Sigmoid colon (tissue), 4 donors: ENCODE data around the gene ARRDC4.

Experiments used
- CTCF ChIP-seq, 4 experiments: fragments of 450-650 bp in 3 of 4; fragments of 200-600 bp in 1 of 4; IDR thresholded peaks; one replicate each; pipeline ENCODE4 v1.5.1; 2016 to 2019; ENCODE audit warnings: antibody characterized with exemption in 4 of 4, mild to moderate bottlenecking in 3 of 4, moderate library complexity in 2 of 4
- EP300 ChIP-seq, 4 donors: sonication (generic); formaldehyde crosslinking; IDR thresholded peaks; one replicate each; pipeline ENCODE4 v1.6.1; 2017; ENCODE audit warnings: antibody characterized with exemption in 4 of 4
- POLR2A ChIP-seq, 2 donors: fragments of 450-650 bp; IDR thresholded peaks; one replicate each; pipeline ENCODE4 v1.6.1; 2016; ENCODE audit warnings: antibody characterized with exemption in 2 of 2, mild to moderate bottlenecking in 2 of 2, moderate library complexity in 2 of 2
- POLR2AphosphoS5 ChIP-seq, 4 donors: sonication (generic); formaldehyde crosslinking; IDR thresholded peaks; one replicate each; pipeline ENCODE4 v1.6.1; 2017; ENCODE audit warnings: antibody characterized with exemption in 4 of 4

- no peak for TF ChIP-seq CTCF (IDR thresholded peaks at IDR 0.05)
- TF ChIP-seq EP300 (IDR thresholded peaks at IDR 0.05) = no peak
- TF ChIP-seq POLR2A (IDR thresholded peaks at IDR 0.05) = no peak
- no peak for TF ChIP-seq POLR2AphosphoS5 (IDR thresholded peaks at IDR 0.05)
Measured at GRCh38 chr15:97914711-97915110, 45.8 kb upstream of the ARRDC4 start.
